Activated T-cell treated with anti-CD3 and anti-CD28 coated beads for 48 hours (primary cell): Measurements from ENCODE around the gene ACAT2.
"Not testable (repeated sequence)": the region's sequence is repeated elsewhere in the genome, so short reads cannot be mapped to it uniquely, and the experiment has no call there.

Experiments
- DNase-seq: peaks from one replicate; pipeline ENCODE4 v3.0.0-alpha.2; 2020; ENCODE audit warnings: low read depth

The ACAT2 gene

DNA sequence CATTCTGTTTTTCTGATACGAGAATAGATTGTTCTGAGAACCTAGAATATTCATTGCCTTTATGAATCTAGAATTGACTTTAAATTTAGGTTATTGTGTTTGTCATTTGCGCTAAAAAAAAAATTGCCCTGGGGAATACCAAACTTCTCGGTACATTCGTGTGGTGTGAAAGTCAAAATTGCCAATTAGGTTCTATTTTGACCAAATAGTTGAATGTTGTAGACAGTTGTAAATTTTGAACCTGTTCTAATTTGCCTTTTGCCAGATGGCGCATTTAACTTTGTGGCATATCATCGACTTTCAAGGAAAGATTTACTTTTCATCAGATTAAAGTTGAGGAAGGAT is 31.5 kb upstream of the ACAT2 start:
- no peak for DNase-seq

DNA sequence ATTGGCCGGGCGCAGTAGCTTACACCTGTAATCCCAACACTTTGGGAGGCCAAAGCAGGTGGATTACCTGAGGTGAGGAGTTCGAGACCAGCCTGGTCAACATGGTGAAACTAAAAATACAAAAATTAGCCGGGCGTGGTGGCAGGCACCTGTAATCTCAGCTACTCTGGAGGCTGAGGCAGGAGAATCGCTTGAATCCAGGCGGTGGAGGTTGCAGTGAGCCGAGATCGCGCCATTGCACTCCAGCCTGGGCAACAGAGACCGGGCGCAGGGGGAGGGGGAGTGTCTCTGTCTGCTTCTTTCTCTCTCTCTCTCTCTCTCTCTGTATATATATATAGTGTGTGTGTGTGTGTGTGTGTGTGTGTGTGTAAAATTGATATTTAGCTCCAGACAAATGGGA is 29.3 kb upstream of the ACAT2 start:
- DNase-seq: not testable (repeated sequence)

DNA sequence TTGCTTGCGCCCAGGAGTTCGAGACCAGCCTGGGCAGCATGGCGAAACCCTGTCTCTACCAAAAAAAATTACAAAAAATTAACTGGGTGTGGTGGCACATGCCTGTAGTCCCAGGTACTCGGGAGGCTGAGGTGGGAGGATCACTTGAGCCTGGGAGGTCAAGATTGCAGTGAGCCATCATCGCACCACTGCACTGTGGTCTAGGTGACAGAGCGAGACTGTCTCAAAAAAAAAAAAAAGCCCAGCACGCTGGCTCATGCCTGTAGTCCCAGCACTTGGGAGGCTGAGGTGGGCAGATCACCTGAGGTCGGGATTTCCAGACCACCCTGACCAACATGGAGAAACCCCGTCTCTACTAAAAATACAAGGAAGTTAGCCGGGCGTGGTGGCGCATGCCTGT is 28.4 kb upstream of the ACAT2 start:
- not testable (repeated sequence) for DNase-seq

DNA sequence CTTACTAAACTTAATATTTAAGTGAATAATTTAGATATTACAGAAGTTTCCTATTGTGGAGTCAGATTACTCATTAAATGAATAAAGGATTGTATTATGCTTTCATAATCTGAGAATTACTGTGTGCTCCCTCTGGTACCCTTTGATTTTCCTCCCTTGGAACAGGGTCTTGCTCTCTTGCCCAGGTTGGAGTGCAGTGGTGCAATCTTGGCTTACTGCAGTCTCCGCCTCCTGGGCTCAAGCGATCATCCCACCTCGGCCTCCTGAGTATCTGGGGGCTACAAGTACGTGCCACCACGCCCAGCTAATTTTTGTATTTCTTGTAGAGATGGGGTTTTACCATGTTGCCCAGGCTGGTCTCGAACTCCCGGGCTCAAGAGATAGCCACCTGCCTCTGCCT is 24.9 kb upstream of the ACAT2 start:
- no peak for DNase-seq

DNA sequence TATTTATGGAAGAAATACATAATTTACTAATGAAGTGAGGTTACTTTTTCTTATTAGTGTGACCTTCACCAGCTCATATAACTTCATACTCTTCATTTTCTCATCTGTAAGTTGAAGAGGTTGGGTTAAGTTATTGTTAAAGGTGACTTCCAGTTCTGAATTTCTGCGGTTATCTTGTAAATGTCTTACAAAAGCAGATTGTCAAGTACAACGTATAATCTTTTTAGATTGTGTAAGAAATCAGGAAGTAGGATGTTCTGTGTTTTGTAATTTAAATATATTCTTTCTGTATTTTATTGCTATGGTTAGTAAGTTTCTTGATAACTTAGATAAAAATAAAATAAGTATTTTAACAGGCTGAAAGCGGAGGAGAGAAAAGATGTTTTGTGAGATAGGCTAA is 22.5 kb upstream of the ACAT2 start:
- DNase-seq: no peak

DNA sequence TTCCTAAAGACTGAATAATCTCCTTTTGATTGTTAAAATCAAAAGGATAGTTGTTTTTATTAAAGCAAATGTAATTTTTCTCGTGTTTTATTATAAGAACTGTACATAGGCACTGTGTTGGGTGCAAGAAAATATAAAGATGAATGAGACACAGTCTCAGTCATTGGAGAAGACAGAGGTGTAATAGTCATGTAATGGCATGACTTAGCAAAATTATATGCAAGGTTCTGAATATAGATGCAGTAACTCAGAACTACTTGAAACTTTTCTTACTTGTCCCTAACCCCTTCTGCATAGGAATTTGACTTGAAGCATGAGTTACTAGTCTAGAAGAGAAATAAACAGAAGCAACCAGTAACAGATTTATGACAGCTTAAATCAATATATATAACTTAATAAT is 19.7 kb upstream of the ACAT2 start:
- DNase-seq: no peak

DNA sequence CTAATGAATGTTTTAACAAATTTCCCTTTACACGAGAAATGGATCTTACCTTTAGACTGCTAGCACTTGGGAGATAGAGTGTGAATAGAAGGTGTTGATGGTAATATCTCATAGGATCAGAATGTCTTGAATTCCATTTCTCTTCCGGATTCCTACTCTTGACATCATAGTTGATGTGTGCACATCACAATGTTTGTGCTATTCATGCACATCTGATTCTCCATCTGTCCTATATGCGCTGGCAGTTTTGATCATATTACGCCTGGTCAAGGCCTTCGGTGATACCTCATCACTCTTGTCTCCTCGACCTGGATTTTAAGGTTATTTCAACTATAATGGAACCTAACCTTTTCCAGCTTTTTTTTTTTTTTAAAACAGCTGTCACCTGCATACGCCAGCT is 16.8 kb upstream of the ACAT2 start:
- no peak for DNase-seq

DNA sequence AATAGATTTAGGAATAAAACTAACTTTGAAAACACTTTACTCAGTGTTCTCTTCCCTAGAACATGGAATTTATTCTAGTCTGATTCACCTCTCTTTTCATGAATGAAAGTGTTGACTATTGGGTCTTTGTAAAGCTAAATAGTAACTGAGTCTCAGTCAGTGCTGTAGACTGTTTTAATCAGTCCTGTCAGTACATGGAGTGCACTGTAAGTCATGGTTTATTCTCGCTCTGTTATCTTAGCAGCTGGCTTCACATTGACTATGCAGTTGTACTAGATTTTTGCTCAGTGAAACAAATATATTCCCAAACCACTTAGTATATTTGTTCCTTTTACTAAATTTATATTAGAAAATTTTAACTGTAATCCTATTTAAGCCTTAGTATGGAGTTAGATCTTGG is 15.1 kb upstream of the ACAT2 start:
- no peak for DNase-seq

DNA sequence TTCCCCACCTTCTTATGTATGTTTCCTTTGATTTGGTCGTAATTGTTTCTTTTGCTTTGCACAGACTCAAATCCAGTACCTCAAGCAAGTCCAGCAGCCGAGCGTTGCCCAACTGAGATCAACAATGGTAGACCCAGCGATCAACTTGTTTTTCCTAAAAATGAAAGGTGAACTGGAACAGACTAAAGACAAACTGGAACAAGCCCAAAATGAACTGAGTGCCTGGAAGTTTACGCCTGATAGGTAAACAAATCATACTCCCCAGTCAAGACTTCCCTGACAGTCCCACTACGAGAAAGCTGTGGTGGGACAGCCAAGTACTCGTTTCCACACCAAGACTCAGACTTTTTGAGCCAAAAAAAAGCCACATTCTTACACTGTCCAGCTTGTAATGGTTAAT is 13.7 kb upstream of the ACAT2 start:
- not testable (repeated sequence) for DNase-seq

DNA sequence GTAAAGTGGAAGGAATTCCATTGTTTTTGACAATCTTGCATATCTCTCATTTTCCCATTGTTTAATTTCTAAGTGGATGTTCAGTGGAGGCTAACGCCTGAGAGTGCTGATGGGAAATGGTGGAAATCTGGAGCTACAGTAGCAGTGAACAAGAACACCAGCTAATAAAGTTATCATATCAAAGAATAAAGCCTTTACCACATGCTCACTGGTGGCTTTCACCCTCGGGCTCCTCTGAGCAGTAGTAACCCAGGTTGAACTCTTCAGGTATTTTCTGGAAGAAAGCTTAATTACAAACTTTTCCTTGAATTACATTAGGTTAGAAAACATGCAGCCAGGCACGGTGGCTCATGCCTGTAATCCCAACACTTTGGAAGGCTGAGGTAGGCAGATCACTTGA is 10.4 kb upstream of the ACAT2 start:
- DNase-seq: no peak

DNA sequence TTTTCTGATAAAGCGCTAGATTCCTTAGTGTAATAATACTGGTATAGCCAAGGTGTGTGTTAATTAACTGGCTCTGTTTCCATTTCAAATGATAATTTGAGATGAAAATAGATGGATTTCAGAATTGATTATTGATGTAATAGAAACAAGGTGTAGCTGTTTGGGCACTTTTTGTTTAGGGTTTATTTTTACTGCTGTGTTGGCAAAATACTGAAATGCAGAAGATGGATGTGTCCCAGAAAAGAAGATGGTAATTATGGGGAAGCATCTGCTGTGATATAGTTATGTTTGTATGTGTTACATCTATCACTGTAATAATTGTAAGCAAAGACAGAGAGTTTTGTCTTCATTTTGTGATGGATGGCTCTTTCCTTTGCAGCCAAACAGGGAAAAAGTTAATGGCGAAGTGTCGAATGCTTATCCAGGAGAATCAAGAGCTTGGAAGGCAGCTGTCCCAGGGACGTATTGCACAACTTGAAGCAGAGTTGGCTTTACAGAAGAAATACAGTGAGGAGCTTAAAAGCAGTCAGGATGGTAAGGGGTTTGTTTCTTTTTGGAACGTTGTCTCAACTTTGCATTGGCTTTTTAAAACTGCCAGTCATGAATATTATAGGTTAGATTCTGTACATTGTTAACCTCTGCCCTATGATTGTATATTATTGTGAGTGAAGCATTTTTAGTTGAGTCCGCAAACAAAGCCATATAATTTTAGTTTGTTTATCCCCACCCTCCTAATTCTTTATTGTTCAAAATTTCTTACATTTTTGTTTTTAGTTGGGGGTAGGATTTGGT is 8.6 kb upstream of the ACAT2 start:
- DNase-seq: no peak

DNA sequence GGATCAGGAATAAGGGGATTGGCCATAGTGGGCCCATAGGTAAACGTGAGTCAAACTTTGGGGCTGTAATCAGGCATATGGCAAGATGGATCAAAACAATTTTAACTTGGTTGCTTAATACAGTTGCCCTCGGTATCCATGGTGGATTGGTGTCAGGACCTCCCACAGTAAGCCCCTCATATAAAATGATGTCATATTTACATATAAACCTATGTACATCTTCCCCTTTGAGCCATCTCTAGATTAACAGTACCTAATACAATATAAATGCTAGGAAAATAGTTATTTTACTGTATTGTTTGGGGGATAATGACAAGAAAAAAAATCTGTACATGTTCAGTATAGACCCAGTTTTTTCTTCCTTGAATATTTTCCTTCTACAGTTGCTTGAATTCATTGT is 7.4 kb upstream of the ACAT2 start:
- no peak for DNase-seq

DNA sequence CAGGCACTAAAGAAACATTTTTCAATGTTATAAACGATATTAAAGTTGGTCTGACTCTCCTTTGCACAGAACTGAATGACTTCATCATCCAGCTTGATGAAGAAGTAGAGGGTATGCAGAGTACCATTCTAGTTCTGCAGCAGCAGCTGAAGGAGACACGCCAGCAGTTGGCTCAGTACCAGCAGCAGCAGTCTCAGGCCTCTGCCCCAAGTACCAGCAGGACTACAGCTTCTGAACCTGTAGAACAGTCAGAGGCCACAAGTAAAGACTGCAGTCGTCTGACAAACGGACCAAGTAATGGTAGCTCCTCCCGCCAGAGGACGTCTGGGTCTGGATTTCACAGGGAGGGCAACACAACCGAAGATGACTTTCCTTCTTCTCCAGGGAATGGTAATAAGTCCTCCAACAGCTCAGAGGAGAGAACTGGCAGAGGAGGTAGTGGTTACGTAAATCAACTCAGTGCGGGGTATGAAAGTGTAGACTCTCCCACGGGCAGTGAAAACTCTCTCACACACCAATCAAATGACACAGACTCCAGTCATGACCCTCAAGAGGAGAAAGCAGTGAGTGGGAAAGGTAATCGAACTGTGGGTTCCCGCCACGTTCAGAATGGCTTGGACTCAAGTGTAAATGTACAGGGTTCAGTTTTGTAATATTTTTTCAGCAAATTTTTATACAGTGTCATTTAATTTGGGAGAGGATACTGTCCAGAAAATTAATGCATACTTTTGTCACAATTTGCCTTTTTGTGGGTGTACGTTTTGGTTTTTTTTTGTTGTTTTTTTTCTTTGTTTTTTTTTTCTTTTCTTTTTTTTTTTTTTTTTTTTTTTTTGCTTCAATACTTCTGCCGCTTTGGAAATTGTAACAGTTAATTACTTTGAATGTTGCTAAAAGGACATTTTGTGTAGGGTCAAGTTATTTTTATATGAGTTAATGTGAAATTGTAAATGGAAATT is 6.6 kb upstream of the ACAT2 start:
- no peak for DNase-seq

DNA sequence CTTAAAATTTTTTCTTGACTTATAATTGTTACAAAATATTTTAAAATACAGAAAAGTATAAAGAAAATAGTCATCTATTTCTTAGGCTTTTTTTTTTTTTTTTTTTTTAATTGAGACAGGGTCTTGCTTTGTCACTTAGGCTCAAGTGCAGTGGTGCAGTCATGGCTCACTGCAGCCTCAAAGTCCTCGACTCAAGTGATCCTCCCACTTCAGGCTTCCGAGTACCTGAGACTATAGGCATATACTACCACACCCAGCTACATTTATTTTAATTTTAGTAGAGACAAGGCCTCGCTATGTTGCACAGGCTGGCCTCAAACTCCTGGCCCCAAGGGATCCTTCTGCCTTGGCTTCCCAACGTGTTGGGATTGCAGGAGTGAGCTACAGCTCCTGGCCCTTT is 5.3 kb upstream of the ACAT2 start:
- no peak for DNase-seq

DNA sequence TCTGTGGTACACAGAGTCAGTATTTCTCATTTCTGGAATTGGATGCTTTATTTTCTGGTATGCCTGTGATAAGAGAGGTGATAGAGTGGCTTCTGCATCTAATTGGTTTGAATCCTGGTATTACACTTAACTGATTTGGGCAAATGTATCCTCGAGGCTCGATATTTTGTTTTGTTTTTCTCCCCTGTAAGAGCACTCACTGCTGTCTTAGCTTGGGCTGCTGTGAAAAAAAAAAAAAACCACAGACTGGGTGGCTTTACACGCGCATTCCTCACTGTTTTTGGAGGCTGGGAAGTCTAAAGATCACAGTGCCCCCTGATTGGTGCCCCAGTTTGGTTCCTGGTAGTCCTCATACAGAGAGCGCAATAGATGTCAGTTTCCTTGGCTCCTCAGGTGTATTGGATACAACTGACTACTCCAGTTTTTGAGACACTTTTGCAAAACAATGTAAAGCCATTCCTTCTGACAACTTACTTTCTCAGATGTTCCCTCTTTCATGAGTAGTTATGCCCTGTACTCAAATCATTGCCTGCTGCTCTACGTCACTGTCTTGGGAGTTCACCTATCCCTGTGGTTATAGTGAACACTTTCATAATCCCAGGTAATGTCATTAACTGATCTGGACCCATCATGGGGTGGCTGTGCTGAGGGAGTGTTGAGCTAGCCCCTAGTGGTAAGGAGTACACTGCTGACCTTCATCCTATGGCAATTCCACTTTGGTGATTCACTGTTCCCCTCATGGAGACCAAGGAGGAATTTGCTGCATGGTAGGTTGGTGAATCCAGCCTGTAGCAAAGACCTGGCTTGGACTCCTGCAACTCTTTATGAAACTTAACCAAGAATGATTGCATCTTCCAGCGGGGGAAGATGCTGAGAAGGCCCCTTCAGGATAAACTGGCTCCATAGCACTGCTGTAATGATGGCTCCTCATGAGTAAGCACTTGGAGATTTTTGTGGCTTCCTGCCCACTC is 3.5 kb upstream of the ACAT2 start:
- no peak for DNase-seq

DNA sequence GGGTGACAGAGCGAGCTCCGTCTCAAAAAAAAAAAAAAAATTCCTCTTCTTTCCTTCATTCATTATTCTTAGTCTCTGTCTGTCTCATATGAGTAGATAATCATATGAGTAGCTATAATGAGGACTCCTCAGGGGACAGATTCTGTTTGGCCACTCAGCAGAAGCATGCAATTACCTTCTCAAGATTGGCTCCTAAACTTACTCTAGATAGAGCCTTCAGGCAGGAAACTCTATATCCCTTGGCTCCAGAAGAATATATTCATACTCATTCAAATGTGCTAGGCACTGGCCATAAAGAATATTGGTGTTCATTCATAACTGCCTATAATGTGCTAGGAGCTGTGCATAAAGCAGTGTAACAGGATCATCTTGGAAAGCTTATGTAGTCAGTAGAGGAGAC is 2.2 kb upstream of the ACAT2 start:
- DNase-seq: no peak

DNA sequence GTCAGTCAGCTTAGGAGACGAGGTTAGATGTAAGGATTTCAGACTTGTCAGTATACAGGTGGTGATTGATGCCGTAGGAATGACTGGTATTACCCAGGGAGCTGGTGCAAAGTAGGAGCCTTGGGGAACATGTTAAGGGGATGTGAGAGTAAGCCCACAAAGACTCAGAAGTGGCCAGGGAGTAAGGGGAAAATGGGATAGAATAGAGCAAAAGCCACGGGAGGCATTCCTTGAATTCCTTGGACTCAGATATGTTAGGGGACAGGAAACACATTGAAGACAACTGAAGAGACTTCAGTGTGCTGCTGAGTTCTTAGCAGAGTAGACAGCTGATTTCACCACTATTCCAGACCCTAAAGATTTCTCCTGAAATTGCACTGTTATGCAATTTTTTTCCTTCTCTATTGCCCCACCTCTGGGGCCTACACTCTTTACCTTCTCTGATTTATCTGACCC is 1.2 kb upstream of the ACAT2 start:
- no peak for DNase-seq

DNA sequence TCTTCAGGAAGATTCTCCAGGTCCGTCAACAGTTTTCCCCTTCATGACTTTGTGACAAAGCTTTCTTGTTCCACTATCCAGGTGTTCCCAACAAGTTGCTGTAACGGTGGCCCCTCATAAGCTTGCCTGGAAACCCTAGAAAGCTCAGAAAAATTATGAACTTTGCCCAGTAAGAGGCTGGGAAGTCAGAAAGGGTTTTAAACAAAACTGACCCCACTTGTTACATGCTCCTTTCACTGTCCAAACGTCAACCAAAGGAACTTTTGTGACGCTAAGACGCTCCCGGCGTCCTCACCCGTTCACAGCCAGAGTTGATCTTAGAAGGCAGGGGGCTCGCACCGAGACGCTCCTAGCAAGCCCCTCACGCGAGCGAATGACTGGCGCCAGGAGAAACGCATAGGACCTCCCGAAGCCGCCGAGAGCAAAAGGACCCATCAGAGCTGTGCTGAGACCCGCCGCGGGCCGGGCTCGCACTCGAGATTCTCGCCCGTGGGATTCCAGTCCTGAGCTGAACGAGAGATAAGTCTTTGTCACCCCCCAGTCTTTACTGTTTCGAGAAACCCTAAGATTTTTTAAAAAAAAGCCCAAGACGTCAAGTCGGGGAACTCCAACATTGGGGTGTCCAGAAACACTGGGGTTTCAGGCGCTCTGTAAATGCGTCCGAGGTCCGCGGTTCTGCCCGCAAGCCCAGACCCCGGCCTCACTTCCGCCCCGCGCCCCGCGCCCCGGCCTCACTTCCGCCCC is 544 bp upstream of the ACAT2 start:
- peak; percentile 14 for DNase-seq

DNA sequence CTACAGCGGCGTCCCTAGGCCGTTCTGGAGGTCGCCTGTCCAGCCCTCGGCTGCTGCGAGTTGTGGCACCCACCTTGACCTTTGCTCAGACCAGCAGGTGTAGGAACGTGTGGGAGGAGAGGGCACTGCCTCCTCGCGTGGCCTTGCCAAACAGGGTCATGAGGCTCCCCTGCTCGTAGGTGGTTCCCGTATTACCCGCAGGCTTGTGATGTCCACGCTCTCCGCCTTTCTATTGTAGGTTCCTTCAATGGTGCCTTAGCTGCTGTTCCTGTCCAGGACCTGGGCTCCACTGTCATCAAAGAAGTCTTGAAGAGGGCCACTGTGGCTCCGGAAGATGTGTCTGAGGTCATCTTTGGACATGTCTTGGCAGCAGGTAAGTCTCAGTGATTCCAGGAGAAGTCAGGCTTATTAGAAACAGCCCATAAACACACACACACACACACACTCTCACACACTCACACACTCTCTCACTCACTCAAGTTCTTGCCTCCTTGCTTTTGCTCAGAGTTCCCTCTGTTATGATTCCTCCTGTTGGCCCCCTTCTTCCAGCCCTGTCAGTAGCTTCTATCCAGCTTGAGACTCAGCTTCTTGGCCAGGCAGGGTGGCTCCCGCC is 942 bp downstream of the ACAT2 start:
- no peak for DNase-seq

DNA sequence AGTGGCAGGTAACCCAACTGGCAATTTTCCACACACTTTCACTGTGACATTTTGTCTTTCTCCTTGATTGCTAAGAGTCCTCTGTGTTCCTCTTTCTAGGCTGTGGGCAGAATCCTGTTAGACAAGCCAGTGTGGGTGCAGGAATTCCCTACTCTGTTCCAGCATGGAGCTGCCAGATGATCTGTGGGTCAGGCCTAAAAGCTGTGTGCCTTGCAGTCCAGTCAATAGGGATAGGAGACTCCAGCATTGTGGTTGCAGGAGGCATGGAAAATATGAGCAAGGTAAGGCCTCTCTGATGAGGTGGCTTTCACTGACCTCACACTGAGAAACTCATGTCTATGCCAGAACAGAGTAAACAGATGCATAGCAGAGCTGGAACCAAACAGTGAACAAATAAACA is 5.1 kb downstream of the ACAT2 start:
- no peak for DNase-seq

DNA sequence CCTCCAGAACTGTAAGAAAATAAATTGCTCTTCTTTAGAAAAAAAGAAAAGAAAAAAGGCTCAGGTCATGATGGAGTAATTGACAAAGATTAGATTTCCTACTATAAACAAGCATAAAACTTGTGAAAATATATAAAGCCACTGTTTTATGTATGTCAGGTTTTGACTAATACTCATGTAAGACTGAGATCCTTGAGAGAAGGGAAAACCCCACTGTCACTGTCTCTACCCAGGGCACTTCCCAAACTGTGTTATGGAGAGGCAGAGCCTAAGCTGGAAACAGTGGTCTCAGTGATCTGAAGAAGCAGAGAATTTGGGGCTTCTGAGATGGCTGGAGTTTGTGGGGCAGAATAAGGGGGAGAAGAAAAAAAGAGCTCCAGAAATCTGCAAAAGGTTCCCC is 7.6 kb downstream of the ACAT2 start:
- DNase-seq: no peak
